Mucosa of descending colon (tissue), 3 donors: Measurements from ENCODE around the gene HLA-DOA. TPM values are rescaled to one million over a fixed set of nuclear protein-coding genes. Genes with fewer than 3 reads are reported as not detected.

ENCODE experiments used
- ATAC-seq: fragments of 200-7000 bp; cut with Tn5 transposase; one replicate; pipeline ENCODE4 v1.9.1; 2020; ENCODE audit warnings: mild to moderate bottlenecking, moderate library complexity
- DNase-seq, 3 donors: peaks; one replicate each; pipeline ENCODE4 v3.0.0-alpha.2; 2020
- H3K36me3 ChIP-seq: fragments of 200-600 bp; one replicate; pipeline ENCODE4 v1.8.0; 2021; ENCODE audit warnings: low read depth, mild to moderate bottlenecking
- H3K4me1 ChIP-seq: fragments of 200-600 bp; one replicate; pipeline ENCODE4 v1.8.0; 2021; ENCODE audit warnings: low read depth, mild to moderate bottlenecking
- H3K4me3 ChIP-seq: fragments of 200-600 bp; one replicate; pipeline ENCODE4 v1.8.0; 2021; ENCODE audit warnings: mild to moderate bottlenecking
- H3K9me3 ChIP-seq: fragments of 200-600 bp; one replicate; pipeline ENCODE4 v1.8.0; 2021; ENCODE audit warnings: mild to moderate bottlenecking
- CTCF ChIP-seq: fragments of 200-600 bp; IDR thresholded peaks from one replicate; pipeline ENCODE4 v1.8.0; 2022; ENCODE audit warnings: antibody characterized with exemption, mild to moderate bottlenecking
- intact Hi-C, 2 donors: fragments of 100-400 bp; cut with DNase I in 1 of 2; cut with micrococcal nuclease in 1 of 2; formaldehyde crosslinking; loops; one replicate each; pipeline versions ENCODE4 v1.11.0 to v1.11.1; 2022; cut with DNase I, micrococcal nuclease
- total RNA-seq, 3 donors: library from RNA; stranded (reverse); fragmentation: NEBNext Ultra II Directional in 2 of 3; extraction: Animal tissue kit (Norgen Biotek cat#: 25700) in 2 of 3; gene quantifications; one replicate each; pipeline versions ENCODE4 v1.2.1 to v1.2.4, GENCODE V29; 2021 to 2023
- donor health status: DM: no; HTN: no; CAD: no; lungs with moderate emphysema.
- donor health status: DM: no; HTN: no; CAD: no.
- donor health status: DM: no; HTN: yes; CAD: no.

Gene HLA-DOA
- total RNA-seq, 3 donors from 2014 or later = 1.8 to 4.0 (median 3.2) TPM

- no peaks in the 10 kb centered on the region for H3K36me3 ChIP-seq
- DNase-seq (no peak), ATAC-seq (no peak)
- peaks cover 9% of the 10 kb centered on the region for H3K4me1 ChIP-seq
- H3K9me3 ChIP-seq = no peaks in the 10 kb centered on the region
- H3K4me3 ChIP-seq = no peak overlapping the region
- intact Hi-C loops = loop anchor here in 1 of 2 donors (10.0 kb wide), 2 partner anchors 55 to 105 kb away; no protein-coding TSS in a partner anchor
- TF ChIP-seq CTCF = no peak
Measured at GRCh38 chr6:32989368-32989767, 20.0 kb downstream of the HLA-DOA start.

GRCh38 chr6:32984622-32985389, 24.6 kb downstream of the HLA-DOA start:
- H3K36me3 ChIP-seq = peaks cover 16% of the 10 kb centered on the region
- ATAC-seq (peak; percentile 88), DNase-seq (peak; percentile 92 to 100 (median 93))
- peaks cover 48% of the 10 kb centered on the region for H3K4me1 ChIP-seq
- intact Hi-C loops = loop anchor here (2.0 to 10.0 kb wide), 3 partner anchors 50 to 100 kb away; no protein-coding TSS in a partner anchor
- H3K4me3 ChIP-seq = no peak overlapping the region
- no peaks in the 10 kb centered on the region for H3K9me3 ChIP-seq
- peak; percentile 63 for TF ChIP-seq CTCF

GRCh38 chr6:32983964-32984621, 25.3 kb downstream of the HLA-DOA start:
- no peak overlapping the region for H3K4me3 ChIP-seq
- no peak for TF ChIP-seq CTCF
- H3K36me3 ChIP-seq = peaks cover 20% of the 10 kb centered on the region
- H3K4me1 ChIP-seq = peaks cover 50% of the 10 kb centered on the region
- ATAC-seq (peak; percentile 1), DNase-seq (no peak)
- intact Hi-C loops = loop anchor here (2.0 to 10.0 kb wide), 3 partner anchors 49 to 99 kb away; no protein-coding TSS in a partner anchor
- no peaks in the 10 kb centered on the region for H3K9me3 ChIP-seq

GRCh38 chr6:32983493-32983848, 25.9 kb downstream of the HLA-DOA start:
- H3K36me3 ChIP-seq = peaks cover 20% of the 10 kb centered on the region
- H3K4me1 ChIP-seq = peaks cover 56% of the 10 kb centered on the region
- ATAC-seq = peak; percentile 1
- H3K4me3 ChIP-seq = no peak overlapping the region
- no peaks in the 10 kb centered on the region for H3K9me3 ChIP-seq
- intact Hi-C loops = loop anchor here in 1 of 2 donors (10.0 kb wide), 2 partner anchors 49 to 99 kb away; no protein-coding TSS in a partner anchor
- DNase-seq = no peak
- no peak for TF ChIP-seq CTCF

- H3K4me1 ChIP-seq = peaks cover 60% of the 10 kb centered on the region
- DNase-seq (peak in 1 of 3 donors; percentile 52), ATAC-seq (peak; percentile 75)
- intact Hi-C loops = loop anchor here in 1 of 2 donors (10.0 kb wide), 2 partner anchors 48 to 98 kb away; no protein-coding TSS in a partner anchor
- peaks cover 20% of the 10 kb centered on the region for H3K36me3 ChIP-seq
- no peak for TF ChIP-seq CTCF
- no peak overlapping the region for H3K4me3 ChIP-seq
- H3K9me3 ChIP-seq = no peaks in the 10 kb centered on the region
Measured at GRCh38 chr6:32982702-32983492, 26.5 kb downstream of the HLA-DOA start.
